HCT116 (cell line): ENCODE data around the gene WDFY2. TPM values are rescaled to one million over a fixed set of nuclear protein-coding genes. Genes with fewer than 3 reads are reported as not detected.

ENCODE experiments used
- ATAC-seq: fragments of 200-7000 bp; cut with Tn5 transposase; 2 replicates; pipeline ENCODE4 v1.9.1; 2020; ENCODE audit warnings: mild to moderate bottlenecking, moderate library complexity
- BruUV-seq: library from RNA; stranded (reverse); fragments of 400-500 nt; replicated peaks from 2 replicates; lab custom pipeline; 2021; lab: Mats Ljungman, UMichigan
- CTCF ChIA-PET: fragments of 300-600 bp; sonication (Branson Sonifier 250); formaldehyde crosslinking; loops from one replicate; lab custom pipeline; 2021; ENCODE audit warnings: antibody characterized with exemption; lab: Charles Lee
- POLR2A ChIA-PET: fragments of 300-600, 350-600 bp; sonication (Branson Sonifier 250); formaldehyde crosslinking; loops from one replicate; lab custom pipeline; 2021; ENCODE audit warnings: antibody characterized with exemption; lab: Charles Lee
- RAD21 ChIA-PET, 2 experiments: fragments of 300-600 bp; sonication (Branson Sonifier 250); formaldehyde crosslinking; loops; one replicate each; lab custom pipeline; 2023; ENCODE audit warnings: low total read pairs in 2 of 2; ENCODE audit not compliant: uncharacterized antibody in 2 of 2, unreplicated experiment in 2 of 2, low non-redundant PET in 1 of 2; lab: Charles Lee
- DNase-seq: peaks from one replicate; pipeline ENCODE4 v3.0.0-alpha.2; 2010; ENCODE audit warnings: low read depth, low spot score
- H2AFZ ChIP-seq: fragments of 200-600 bp; shearing (Covaris generic), sonication (generic); 2 replicates; pipeline ENCODE4 v1.6.1; 2017; ENCODE audit warnings: low read depth, mixed run types, mixed read lengths, antibody characterized with exemption, low read length; ENCODE audit not compliant: poor library complexity, severe bottlenecking
- H3K27ac ChIP-seq: 2 replicates; pipeline ENCODE4 v1.5.1; 2012; ENCODE audit warnings: low read depth, low read length
- H3K27me3 ChIP-seq: fragments of 200-600 bp; sonication (generic); 2 replicates; pipeline ENCODE4 v1.6.1; 2016; ENCODE audit warnings: mixed run types, low read length, mixed read lengths; ENCODE audit not compliant: insufficient read depth
- H3K36me3 ChIP-seq, 2 experiments: fragments of 200-500 bp in 1 of 2; fragments of 200-600 bp in 1 of 2; sonication (Bioruptor generic) in 1 of 2; sonication (generic) in 1 of 2; 2 replicates each; pipeline versions ENCODE4 v1.5.1 to v1.6.1; 2014 to 2016; ENCODE audit warnings: low read length in 2 of 2, inconsistent platforms in 1 of 2, mixed read lengths in 1 of 2, mixed run types in 1 of 2; ENCODE audit not compliant: insufficient read depth in 2 of 2, control insufficient read depth in 1 of 2
- H3K4me1 ChIP-seq, 2 experiments: fragments of 200-600 bp in 1 of 2; sonication (generic) in 1 of 2; 2 replicates each; pipeline versions ENCODE4 v1.5.1 to v1.6.1; 2012 to 2017; ENCODE audit warnings: low read length in 2 of 2, inconsistent platforms in 1 of 2, mild to moderate bottlenecking in 1 of 2, mixed read lengths in 1 of 2, mixed run types in 1 of 2, moderate library complexity in 1 of 2; ENCODE audit not compliant: insufficient read depth in 2 of 2, control insufficient read depth in 1 of 2
- H3K4me2 ChIP-seq: fragments of 200-600 bp; sonication (generic); 2 replicates; pipeline ENCODE4 v1.6.1; 2017; ENCODE audit warnings: mixed run types, low read length, mixed read lengths
- H3K4me3 ChIP-seq, 2 experiments: fragments of 200-600 bp in 1 of 2; sonication (generic) in 1 of 2; replicated peaks in 1 of 2; 2 replicates each; pipeline ENCODE4 v1.5.1; 2011 to 2016; ENCODE audit warnings: low read length in 2 of 2, control low read depth in 1 of 2, low read depth in 1 of 2, mild to moderate bottlenecking in 1 of 2, mixed read lengths in 1 of 2, mixed run types in 1 of 2
- H3K79me2 ChIP-seq: fragments of 200-600 bp; sonication (generic); 2 replicates; pipeline ENCODE4 v1.6.1; 2017; ENCODE audit warnings: mild to moderate bottlenecking, mixed run types, low read length, moderate library complexity, mixed read lengths; ENCODE audit not compliant: insufficient read depth
- H3K9ac ChIP-seq: fragments of 200-600 bp; sonication (generic); 2 replicates; pipeline ENCODE4 v1.6.1; 2016; ENCODE audit warnings: low read length, mixed read lengths
- H3K9me2 ChIP-seq: fragments of 200-600 bp; sonication (generic), shearing (Covaris generic); 2 replicates; pipeline ENCODE4 v1.6.1; 2017; ENCODE audit warnings: mixed run types, mild to moderate bottlenecking, moderate library complexity; ENCODE audit not compliant: insufficient read depth
- H3K9me3 ChIP-seq, 2 experiments: fragments of 200-500 bp in 1 of 2; fragments of 200-600 bp in 1 of 2; sonication (Bioruptor generic) in 1 of 2; sonication (generic) in 1 of 2; 2 replicates each; pipeline ENCODE4 v1.6.1; 2014 to 2017; ENCODE audit warnings: low read length in 2 of 2, mixed read lengths in 2 of 2, inconsistent platforms in 1 of 2, low read depth in 1 of 2, mild to moderate bottlenecking in 1 of 2, mixed run types in 1 of 2, moderate library complexity in 1 of 2; ENCODE audit not compliant: control insufficient read depth in 1 of 2, insufficient read depth in 1 of 2
- H4K20me1 ChIP-seq: fragments of 200-600 bp; sonication (generic), shearing (Covaris generic); 2 replicates; pipeline ENCODE4 v1.6.1; 2017; ENCODE audit warnings: mixed run types, mild to moderate bottlenecking, moderate library complexity; ENCODE audit not compliant: insufficient read depth
- CBX3 ChIP-seq: IDR thresholded peaks from 2 replicates; pipeline ENCODE4 v1.6.1; 2012; ENCODE audit warnings: low read depth
- CEBPB ChIP-seq: IDR thresholded peaks from 2 replicates; pipeline ENCODE4 v1.6.1; 2012; ENCODE audit warnings: low read depth
- EZH2phosphoT487 ChIP-seq: fragments of 200-600 bp; IDR thresholded peaks from 2 replicates; pipeline ENCODE4 v1.6.1; 2018; ENCODE audit warnings: antibody characterized with exemption, borderline replicate concordance
- FOSL1 ChIP-seq: IDR thresholded peaks from 2 replicates; pipeline ENCODE4 v1.6.1; 2012; ENCODE audit warnings: low read depth
- POLR2A ChIP-seq: IDR thresholded peaks from 2 replicates; pipeline ENCODE4 v1.7.0; 2011; ENCODE audit warnings: borderline replicate concordance; ENCODE audit not compliant: insufficient read depth, insufficient read length; ENCODE audit errors: extremely low read depth
- POLR2AphosphoS5 ChIP-seq: IDR thresholded peaks from 2 replicates; pipeline ENCODE4 v1.6.1; 2011; ENCODE audit warnings: mild to moderate bottlenecking, low read depth, low read length, moderate library complexity
- SIN3A ChIP-seq: IDR thresholded peaks from 2 replicates; pipeline ENCODE4 v1.6.1; 2012; ENCODE audit warnings: low read depth
- SP1 ChIP-seq: IDR thresholded peaks from 2 replicates; pipeline ENCODE4 v1.6.1; 2012; ENCODE audit warnings: low read depth
- TCF7L2 ChIP-seq: IDR thresholded peaks from 2 replicates; pipeline ENCODE4 v1.7.0; 2011; ENCODE audit warnings: borderline replicate concordance, inconsistent platforms; ENCODE audit not compliant: insufficient read depth, insufficient read length; ENCODE audit errors: extremely low read depth
- ZFX ChIP-seq: fragments of 450-650 bp; IDR thresholded peaks from 2 replicates; pipeline ENCODE4 v1.6.1; 2017
- ZNF274 ChIP-seq: fragments of 200-500 bp; sonication (Bioruptor generic); IDR thresholded peaks from 2 replicates; pipeline ENCODE4 v1.6.1; 2014; ENCODE audit warnings: mild to moderate bottlenecking, low read depth, low read length, inconsistent platforms
- intact Hi-C: fragments of 100-400 bp; cut with micrococcal nuclease; formaldehyde crosslinking; loops from 2 replicates; pipeline ENCODE4 v1.10.0; 2022
- total RNA-seq: library from RNA; stranded (reverse); gene quantifications from one replicate; pipeline ENCODE4 v1.2.1, GENCODE V29; 2021; ENCODE audit not compliant: unreplicated experiment
- TF ChIP-seq, protein P1 (sequence below), 3 experiments: fragments of 200-600 bp in 1 of 3; sonication (generic) in 1 of 3; IDR thresholded peaks in 2 of 3; conservative IDR thresholded peaks in 1 of 3; 2 replicates each; pipeline ENCODE4 v1.5.1; 2012 to 2017; ENCODE audit warnings: low read depth in 2 of 3, low read length in 2 of 3, antibody characterized with exemption in 1 of 3, borderline replicate concordance in 1 of 3, control low read depth in 1 of 3, mild to moderate bottlenecking in 1 of 3, mixed read lengths in 1 of 3, mixed run types in 1 of 3, moderate library complexity in 1 of 3; ENCODE audit not compliant: insufficient read depth in 1 of 3
- TF ChIP-seq, protein P2 (sequence below): IDR thresholded peaks from 2 replicates; pipeline ENCODE4 v1.6.1; 2012
- TF ChIP-seq, protein P3 (sequence below): IDR thresholded peaks from 2 replicates; pipeline ENCODE4 v1.6.1; 2012; ENCODE audit warnings: low read depth

WDFY2 gene
- total RNA-seq, 1 experiment from 2014 or later = 6.1 TPM

DNA sequence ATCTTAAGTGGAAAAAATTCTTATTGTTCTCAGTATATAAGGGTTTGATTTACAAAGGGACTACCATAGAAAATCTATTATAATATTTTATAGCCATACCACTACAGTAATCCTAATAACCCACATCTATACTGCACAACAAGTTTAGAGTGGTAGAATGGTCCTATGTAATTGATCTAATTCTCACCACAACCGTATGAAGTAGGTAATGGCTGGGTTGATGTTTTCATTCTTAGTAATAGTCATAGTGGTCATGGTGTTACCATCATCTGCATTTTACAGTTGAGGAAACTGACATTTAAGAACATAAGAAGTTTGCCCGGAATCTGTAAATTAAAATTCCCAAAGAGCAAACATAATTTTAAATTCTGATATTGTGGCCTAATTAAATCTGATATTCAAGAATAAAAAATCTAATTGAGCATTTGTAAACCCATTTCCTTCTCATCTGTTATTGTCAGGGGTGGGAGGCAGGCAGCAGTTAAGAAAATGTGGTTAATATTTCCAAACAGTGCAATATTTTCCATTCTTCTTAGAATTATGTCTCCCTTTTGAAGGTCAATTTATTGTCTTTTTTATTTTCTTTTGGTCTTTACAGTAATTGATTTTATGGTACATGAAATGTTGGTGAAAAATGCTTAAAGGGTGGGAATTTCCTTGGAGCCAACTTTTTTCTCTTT, 154.1 kb downstream of the WDFY2 start:
- Histone ChIP-seq H3K27ac (no peak overlapping the region), H3K9me3 (no peaks in the 10 kb centered on the region), H3K9ac (no peak overlapping the region), H3K79me2 (no peaks in the 10 kb centered on the region), H3K4me2 (no peak overlapping the region), H3K9me2 (no peaks in the 10 kb centered on the region), H2AFZ (no peak overlapping the region)
- RAD21 ChIA-PET = no interaction called here
- intact Hi-C loops = no loop called here
- CTCF ChIA-PET = no interaction called here
- TF ChIP-seq FOSL1 (no peak), TCF7L2 (no peak), SP1 (no peak), CEBPB (no peak)
- TF ChIP-seq, all 23 proteins: peak for 0
- ATAC-seq = no peak
- Histone ChIP-seq H4K20me1 (no peaks in the 10 kb centered on the region), H3K4me3 (no peak overlapping the region), H3K27me3 (no peaks in the 10 kb centered on the region), H3K36me3 (no peaks in the 10 kb centered on the region), H3K4me1 (no peaks in the 10 kb centered on the region)
- BruUV-seq = no TSS peak
- POLR2A ChIA-PET = no interaction called here
- DNase-seq = no peak

DNA sequence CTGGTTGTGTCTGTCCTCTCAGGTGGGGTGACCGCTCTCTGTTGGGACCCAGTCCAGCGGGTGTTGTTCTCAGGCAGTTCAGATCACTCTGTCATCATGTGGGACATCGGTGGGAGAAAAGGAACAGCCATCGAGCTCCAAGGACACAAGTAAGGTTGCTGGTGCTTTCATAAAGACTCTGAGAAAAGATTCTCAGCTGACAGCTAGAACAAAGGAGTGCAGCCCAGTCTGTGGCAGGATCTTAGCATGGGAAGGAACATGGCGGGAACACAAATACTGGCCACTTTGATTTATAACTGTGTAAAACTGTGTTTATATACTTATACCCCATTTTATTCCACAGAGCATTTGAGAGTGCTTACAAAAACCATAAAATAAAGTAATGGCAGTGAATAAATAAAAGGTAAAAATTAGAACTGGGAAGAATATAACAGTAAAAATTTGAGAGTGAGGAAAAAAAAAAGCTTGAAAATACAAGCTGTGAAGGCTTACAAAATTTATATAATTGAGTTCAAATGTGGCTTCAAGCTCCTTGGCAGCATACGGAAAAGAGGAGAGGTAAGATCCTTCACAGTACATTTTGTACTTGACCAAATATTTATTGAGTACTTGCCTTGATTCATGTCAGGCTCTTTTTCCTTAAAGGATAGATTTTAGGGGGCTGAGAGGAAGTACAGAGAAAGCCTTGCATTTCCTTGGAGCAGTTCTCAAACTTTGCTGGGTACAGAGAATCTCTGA, 154.9 kb downstream of the WDFY2 start:
- BruUV-seq = no TSS peak
- no peak overlapping the region for H3K9ac ChIP-seq
- no peak for DNase-seq
- TF ChIP-seq, protein P1, sequence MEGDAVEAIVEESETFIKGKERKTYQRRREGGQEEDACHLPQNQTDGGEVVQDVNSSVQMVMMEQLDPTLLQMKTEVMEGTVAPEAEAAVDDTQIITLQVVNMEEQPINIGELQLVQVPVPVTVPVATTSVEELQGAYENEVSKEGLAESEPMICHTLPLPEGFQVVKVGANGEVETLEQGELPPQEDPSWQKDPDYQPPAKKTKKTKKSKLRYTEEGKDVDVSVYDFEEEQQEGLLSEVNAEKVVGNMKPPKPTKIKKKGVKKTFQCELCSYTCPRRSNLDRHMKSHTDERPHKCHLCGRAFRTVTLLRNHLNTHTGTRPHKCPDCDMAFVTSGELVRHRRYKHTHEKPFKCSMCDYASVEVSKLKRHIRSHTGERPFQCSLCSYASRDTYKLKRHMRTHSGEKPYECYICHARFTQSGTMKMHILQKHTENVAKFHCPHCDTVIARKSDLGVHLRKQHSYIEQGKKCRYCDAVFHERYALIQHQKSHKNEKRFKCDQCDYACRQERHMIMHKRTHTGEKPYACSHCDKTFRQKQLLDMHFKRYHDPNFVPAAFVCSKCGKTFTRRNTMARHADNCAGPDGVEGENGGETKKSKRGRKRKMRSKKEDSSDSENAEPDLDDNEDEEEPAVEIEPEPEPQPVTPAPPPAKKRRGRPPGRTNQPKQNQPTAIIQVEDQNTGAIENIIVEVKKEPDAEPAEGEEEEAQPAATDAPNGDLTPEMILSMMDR (IDR thresholded peaks at IDR 0.05 in 2 of 3, conservative IDR thresholded peaks at IDR 0.05 in 1 of 3; ENCODE audit: borderline replicate concordance in 1 of 3, insufficient read depth in 1 of 3, low read depth in 2 of 3, low read length in 2 of 3) = no peak
- TF ChIP-seq TCF7L2 (no peak), CBX3 (no peak), POLR2AphosphoS5 (no peak), POLR2A (no peak), ZNF274 (no peak), ZFX (no peak), SIN3A (no peak), EZH2phosphoT487 (no peak)
- TF ChIP-seq, protein P2, sequence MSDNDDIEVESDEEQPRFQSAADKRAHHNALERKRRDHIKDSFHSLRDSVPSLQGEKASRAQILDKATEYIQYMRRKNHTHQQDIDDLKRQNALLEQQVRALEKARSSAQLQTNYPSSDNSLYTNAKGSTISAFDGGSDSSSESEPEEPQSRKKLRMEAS = no peak
- TF ChIP-seq, protein P3, sequence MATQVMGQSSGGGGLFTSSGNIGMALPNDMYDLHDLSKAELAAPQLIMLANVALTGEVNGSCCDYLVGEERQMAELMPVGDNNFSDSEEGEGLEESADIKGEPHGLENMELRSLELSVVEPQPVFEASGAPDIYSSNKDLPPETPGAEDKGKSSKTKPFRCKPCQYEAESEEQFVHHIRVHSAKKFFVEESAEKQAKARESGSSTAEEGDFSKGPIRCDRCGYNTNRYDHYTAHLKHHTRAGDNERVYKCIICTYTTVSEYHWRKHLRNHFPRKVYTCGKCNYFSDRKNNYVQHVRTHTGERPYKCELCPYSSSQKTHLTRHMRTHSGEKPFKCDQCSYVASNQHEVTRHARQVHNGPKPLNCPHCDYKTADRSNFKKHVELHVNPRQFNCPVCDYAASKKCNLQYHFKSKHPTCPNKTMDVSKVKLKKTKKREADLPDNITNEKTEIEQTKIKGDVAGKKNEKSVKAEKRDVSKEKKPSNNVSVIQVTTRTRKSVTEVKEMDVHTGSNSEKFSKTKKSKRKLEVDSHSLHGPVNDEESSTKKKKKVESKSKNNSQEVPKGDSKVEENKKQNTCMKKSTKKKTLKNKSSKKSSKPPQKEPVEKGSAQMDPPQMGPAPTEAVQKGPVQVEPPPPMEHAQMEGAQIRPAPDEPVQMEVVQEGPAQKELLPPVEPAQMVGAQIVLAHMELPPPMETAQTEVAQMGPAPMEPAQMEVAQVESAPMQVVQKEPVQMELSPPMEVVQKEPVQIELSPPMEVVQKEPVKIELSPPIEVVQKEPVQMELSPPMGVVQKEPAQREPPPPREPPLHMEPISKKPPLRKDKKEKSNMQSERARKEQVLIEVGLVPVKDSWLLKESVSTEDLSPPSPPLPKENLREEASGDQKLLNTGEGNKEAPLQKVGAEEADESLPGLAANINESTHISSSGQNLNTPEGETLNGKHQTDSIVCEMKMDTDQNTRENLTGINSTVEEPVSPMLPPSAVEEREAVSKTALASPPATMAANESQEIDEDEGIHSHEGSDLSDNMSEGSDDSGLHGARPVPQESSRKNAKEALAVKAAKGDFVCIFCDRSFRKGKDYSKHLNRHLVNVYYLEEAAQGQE = no peak

More for the DNA sequence above, 154.9 kb downstream of the WDFY2 start:
- Histone ChIP-seq H3K79me2 (no peaks in the 10 kb centered on the region), H3K27me3 (no peaks in the 10 kb centered on the region), H3K27ac (no peak overlapping the region), H3K9me3 (no peaks in the 10 kb centered on the region), H4K20me1 (no peaks in the 10 kb centered on the region), H3K9me2 (no peaks in the 10 kb centered on the region), H3K4me1 (no peaks in the 10 kb centered on the region), H2AFZ (no peak overlapping the region), H3K4me3 (no peak overlapping the region), H3K4me2 (no peak overlapping the region), H3K36me3 (no peaks in the 10 kb centered on the region)
- CTCF ChIA-PET = no interaction called here
- RAD21 ChIA-PET = no interaction called here
- ATAC-seq = no peak
- POLR2A ChIA-PET = interaction anchor here (1.1 kb wide), 1 partner anchor 15 kb away, joined by 3 read pairs; no protein-coding TSS in a partner anchor
- intact Hi-C loops = no loop called here
